GM03348 (cell line): Measurements from ENCODE around the gene HNRNPM.
"Not testable (repeated sequence)": the region's sequence is repeated elsewhere in the genome, so short reads cannot be mapped to it uniquely, and the experiment has no call there.

Experiments used
- DNase-seq: peaks from one replicate; pipeline ENCODE4 v3.0.0; 2012; ENCODE audit warnings: low spot score

The HNRNPM gene

DNA sequence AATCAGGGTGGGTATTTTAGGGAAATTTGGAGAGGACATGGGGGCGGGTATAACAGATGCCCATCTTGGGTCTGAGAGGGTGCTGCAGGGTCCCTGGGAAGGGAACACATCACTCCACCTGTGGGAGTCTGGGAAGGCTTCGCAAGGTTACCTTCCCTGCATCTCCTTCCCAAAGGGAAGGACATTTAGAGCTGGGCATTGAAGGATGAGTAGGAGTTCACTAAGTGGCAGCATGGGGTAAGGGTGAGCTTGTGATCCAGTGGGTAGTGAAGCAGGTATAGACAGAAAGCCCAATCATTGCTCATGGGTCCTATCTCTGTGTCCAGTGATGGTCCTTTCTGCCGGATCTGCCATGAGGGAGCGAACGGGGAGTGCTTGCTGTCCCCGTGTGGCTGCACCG lies 18.5 kb upstream of the HNRNPM start:
- no peak for DNase-seq

DNA sequence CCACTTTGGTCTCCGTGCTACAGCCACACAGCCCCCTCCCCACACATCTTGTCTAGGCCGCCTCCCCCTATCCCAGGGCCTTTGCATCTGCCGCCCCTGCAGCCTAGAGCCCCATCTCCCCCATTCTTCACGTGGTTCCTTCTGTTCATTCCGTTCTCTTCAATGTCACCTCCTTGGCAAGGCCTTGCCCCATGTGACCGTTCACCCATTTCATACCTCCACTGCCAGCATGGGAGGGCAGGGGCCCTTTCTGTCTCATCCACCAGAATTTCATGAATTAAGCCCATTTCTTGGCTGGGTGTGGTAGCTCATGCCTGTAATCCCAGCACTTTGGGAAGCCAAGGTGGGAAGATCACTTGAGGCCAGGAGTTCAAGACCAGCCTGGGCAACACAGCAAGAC lies 15.7 kb upstream of the HNRNPM start:
- no peak for DNase-seq

DNA sequence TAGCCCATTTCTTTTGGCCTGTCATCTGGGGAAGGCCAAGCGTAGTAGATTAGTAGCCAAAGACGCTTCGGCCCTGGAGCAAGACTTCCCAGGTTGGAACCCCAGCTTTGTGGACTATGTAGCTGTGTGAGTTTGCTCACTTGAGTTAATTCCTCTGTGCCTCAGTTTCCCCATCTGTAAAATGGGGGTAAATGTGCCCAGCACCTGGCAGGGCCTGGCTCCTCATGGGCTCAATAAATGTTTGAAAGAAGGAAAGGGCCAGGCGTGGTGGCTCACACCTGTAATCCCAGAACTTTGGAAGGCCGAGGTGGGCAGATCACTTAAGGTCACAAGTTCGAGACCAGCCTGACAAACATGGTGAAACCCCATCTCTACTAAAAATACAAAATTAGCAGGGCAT lies 14.9 kb upstream of the HNRNPM start:
- no peak for DNase-seq

DNA sequence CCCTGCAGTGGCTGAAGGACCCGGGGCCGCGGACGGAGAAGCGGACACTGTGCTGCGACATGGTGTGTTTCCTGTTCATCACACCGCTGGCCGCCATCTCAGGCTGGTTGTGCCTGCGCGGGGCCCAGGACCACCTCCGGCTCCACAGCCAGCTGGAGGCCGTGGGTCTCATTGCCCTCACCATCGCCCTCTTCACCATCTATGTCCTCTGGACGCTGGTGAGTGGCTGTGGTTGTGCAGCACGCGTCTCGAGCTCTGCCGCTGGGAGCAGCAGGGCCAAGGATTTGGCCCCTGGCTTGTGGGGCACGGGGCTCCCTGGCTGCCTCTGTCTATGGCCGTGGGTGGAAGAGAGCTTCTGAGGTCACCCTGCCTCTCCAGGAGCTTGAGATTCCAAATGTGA lies 14.1 kb upstream of the HNRNPM start:
- DNase-seq = no peak

DNA sequence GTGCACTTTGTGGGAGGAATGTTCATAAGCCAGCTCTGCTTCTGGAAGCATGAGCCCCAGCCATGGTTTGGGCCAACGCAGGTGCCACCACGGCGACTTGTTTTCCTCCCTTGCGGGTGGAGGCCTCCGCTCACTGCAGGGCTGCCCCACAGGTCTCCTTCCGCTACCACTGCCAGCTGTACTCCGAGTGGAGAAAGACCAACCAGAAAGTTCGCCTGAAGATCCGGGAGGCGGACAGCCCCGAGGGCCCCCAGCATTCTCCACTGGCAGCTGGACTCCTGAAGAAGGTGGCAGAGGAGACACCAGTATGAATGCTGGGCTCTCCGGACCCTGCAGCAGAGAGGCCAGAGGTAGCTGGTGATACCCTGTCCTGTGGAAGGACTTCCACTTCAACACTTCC lies 6.5 kb upstream of the HNRNPM start:
- no peak for DNase-seq

DNA sequence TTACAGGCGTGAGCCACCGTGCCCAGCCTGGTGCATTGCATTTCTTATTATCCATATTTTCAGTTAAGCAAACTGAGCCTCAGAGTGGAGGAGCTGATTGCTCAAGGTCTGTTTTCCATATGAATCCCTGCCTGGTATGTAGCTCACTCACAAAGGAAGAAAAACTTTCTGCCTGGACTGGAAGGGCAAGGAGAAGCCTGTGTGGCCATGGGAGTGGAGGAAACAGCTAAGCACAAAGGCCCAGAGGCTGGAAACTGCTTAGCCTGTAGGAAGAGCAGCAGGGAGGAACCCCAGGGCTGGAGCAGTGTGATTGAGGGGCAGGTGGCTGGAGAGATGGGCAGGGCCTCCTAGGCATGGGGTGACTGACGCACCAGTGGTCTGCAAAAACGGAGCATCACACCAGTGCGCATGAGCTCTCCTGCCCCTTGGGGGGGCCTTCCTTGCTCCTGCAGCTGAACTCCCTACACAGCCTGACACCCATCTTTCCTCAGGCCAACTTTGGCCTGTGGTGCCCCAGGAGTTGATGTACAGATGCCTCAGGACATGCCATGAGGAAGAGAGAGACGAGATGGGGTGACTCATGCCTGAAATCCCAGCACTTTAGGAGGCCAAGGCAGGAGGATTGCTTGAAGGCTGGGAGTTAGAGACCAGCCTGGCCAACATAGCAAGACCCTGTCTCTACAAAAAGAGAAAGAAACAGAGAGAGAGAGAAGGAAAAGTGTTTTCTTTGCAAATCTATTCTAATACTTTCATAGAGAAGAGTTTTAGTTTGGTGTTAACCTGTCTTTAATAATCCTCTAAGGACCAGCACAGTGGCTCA lies 2.8 kb upstream of the HNRNPM start:
- no peak for DNase-seq

DNA sequence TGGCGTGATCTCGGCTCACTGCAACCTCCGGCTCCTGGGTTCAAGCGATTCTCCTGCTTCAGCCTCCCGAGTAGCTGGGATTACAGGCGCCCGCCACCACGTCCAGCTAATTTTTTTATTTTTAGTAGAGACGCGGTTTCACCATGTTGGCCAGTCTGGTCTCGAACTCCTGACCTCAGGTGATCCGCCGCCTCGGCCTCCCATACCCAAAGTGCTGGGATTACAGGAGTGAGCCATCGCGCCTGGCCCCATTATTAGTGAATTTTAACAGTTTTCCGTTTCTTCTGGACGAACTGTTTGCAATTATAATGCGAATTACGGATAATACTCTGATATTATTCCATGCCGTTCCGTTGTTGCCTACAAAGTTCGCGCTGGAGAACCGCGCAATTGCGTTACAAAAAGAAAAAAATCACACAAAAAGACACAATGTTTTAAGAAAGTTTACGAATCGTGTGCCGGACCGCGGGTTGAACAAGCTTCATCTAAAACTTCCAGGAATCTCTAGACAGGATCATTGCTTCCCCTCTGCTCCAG lies 567 bp upstream of the HNRNPM start:
- DNase-seq = not testable (repeated sequence)

DNA sequence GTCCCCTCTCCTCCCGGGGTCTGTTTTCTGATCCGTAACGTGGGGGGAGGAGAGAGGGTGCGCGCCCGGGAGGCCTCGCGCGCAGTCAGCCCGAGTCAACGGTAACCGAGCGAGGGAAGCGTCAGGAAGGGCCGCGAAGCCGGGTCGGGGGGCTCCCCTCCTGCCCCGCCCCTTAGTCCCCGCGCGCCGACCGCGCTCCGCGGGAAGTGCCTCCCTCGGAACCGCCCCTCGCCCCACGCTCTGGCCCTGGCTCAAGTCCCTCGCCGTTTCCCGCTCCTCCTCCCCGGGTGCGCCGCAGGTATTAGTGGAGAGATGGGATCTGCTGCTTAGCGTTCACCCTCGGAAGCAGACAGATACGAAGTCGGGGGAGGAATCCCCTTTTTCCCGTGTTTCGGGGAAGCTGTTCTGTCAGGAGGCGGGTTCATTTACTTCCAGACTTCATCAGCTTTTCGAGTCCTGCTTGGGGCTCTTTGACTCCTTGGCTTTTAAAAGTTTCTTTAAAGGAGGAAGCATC lies 770 bp downstream of the HNRNPM start:
- peak; percentile 66 for DNase-seq

DNA sequence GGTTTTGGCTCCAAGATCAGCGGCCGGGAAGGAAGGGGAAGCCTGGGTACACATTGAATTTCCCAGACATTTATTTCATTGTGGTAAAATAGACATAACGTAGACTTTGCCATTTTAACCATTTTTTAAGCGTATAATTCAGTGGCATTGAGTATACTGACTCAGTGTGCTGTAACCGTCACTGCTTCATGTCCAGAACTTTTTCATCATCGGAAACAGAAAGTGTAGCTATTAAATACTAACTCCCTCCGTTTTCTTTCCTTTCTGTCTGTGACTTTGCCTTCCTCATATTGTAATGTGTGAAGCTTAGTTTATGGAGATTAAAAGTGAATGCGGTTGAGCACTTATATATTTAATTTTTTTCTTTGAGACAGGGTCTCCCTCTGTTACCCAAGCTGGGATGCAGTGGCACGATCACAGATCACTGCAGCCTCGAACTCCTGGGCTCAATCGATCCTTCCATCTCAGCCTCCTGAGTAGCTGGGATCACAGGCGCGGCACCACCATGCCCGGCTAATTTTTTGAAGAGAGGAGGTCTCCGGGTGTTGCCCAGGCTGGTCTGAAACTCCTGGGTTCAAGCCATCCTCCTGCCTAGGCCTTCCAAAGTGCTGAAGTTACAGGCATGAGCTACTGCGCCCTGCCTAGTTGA lies 1.4 kb downstream of the HNRNPM start:
- DNase-seq = no peak

DNA sequence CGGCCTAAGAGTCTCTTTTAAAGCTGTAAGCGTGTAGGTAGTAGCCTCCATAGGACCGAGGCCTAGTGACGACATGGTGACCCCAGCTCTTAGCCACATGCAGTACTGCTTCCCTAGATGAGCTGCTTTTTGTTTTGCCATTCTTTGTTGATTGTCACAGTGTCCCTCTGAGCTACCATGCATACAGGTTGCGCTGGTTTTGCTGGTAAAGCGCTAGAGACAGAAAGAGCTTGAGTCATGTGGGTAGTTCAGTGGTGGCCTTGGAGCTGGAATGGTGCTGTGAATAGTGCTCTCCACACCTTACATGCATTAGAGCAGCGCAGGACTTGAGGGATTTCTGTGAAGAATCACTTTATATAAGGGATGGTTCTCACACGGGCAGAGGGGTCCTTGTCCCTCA lies 5.1 kb downstream of the HNRNPM start:
- no peak for DNase-seq

DNA sequence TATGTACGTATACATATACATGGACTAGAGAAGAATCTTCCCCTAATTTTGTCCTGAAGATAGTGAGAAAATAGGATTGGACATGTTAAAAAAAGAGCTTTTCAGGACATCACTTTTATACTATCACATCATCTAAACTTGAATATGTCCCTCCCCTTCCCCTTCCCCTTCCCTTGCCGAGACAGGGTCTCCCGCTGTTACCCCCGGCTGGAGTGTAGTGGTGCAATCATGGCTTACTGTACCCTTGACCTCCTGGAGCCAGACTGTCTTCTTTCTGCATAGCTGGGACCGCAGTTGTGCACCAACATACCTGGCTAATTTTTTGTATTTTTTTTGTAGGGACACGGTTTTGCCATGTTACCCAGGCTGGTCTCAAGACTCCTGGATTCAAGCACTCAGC lies 6.6 kb downstream of the HNRNPM start:
- no peak for DNase-seq

DNA sequence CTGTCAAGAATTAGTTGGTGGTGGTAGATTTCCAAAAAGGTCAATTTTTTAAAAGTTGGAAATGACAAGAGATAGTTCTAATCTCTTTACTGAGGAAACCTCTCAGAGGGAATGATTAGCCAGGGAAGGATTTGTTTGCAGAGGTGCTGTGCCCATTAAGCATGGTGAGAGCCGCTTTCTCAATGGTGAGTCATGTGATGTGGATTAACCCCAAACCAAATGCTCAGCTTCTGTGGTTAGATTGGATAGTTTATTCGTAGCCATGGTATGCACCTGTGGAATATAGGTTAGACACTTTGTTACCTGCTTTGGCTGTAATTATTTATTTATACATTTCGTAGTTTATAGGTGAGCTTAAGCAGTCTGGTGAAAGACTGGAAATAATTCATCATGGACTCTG lies 7.1 kb downstream of the HNRNPM start:
- peak; percentile 58 for DNase-seq

DNA sequence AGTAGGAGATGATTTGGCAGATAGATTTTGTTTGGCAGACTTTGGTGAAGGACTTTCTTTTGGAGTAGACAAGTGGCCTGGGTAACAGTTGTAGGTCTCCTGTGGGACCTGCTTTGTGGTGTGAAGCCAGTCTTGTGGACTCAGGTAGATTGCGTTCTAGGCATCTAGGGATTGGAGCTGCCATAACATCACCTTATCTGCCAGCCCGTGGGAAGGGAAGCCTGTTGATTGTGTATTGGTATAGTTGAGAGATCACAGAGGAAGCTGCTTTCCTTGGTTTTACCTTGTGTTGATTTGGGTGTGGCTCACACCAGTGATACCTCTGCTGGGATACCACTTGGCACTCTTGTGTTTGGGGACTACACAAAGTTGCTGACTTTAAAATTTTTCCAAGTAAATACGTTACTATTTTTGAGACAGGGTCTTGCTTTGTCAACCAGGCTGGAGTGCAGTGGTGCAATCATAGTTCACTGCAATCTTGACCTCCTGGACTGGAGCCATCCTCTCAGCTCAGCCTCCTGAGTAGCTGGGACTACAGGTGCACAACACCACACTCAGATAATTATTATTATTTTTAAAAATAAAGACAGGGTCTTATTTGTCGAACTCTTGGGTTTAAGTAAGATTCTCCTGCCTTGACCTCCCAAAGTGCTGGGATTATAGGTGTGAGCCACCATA lies 7.8 kb downstream of the HNRNPM start:
- DNase-seq = no peak

DNA sequence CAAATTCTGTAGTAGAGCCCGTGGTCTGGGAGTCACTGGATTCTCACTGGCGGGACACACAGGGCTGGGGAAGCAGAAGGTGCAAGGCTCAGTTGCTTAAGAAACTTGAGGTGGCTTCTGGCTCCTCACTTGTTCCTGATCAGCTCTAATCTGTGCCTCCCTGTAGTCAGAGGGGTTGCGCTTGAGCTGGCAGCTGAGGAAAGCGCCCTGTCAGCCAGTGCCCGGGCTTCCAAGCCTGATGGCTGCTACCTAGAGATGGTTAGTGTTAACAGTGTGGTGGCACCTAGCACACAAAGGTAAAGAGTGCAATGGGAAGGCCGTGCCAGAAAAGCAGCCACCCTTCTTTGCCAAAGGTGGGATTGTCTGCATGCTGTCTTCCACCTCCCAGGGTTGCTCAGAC lies 8.8 kb downstream of the HNRNPM start:
- no peak for DNase-seq

DNA sequence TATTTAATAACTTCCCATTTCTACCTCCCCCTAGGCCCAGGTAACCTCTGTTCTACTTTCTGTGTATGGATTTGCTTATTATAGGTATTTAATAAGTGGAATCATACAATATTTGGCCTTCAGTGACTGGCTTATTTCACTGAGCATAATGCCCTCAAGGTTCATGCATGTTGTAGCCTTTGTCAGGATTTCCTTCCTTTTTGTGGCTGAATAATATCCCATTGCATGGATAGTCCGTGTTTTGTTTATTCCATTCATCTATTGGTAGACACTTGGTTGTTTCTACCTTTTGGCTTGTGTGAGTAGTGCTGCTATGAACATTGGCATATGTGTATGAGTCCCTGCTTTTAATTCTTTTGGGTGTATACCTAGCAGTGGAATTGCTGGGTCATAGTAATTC lies 9.4 kb downstream of the HNRNPM start:
- no peak for DNase-seq

DNA sequence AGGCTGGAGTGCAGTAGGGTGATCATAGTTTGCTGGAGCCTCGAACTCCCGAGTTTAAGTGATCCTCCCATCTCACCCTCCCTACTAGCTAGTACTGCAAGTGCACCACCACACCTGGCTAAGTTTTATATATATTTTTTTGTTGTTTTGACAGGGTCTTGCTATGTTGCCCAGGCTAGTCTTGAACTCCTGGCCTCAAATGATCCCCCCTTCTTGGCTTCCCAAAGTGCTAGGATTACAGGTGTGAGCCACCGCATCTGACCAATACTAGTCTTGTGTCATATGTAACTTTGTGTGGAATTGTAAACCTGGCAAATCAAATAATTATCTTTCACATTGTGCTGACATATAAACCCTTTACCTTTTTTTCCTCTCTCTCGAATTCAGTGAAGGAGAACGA lies 10.2 kb downstream of the HNRNPM start:
- DNase-seq = no peak

DNA sequence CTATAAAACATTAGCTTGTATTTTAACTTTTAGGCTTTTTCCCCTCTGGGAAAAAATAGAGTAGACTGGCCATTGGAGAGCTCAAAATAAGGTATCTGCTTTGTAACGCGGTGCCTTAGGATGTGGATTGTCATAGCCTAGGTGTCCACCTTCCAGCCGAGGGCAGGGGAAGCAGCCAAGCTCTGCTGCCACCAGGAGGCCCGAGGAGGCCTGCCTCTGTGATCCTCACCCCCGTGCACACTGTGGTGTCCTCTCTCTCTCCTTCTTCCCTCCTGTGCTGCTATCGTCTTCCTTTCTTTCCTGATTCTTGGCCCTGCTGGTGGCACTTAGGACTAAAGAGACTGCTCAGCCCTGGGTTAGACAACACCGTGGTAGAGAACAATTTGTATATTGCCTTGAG lies 11.3 kb downstream of the HNRNPM start:
- DNase-seq = no peak

DNA sequence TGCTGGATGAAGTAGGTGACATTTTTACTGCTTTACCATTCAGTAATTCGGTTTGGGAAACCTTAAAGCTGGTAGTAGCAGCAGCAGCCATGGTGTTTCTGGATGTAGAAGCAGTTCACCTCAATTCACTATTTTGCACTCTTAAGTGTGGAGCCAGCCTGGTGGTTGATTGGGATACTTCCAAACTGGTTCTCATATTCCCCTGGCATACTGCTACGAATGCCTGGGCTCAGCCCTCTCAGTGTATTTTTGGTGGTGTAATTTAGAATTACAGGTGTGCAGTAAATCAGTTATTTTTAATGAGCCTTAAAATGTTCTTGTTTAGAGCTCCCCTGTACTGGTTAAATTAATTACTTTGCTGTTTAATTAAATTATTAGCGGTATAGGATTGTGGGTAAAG lies 12.4 kb downstream of the HNRNPM start:
- no peak for DNase-seq

DNA sequence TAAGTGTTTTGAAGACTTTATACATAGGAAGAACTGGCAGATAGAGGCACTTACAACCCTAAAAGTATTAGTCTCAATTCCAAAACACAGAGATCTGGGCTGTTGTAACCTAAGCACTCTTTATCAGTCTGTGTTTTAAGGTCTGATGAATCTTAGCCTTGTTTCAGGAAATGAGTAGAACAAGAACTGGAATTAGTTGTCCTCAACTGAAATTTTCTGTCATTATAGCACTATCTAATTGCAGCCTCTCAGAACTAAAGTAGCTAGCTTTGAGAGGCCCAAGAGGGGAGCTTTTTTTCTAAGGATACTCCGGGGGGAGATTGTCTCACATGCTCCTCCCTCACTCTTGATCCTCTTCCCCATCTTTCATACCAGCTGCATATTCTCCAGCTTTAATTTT lies 13.1 kb downstream of the HNRNPM start:
- DNase-seq = no peak

DNA sequence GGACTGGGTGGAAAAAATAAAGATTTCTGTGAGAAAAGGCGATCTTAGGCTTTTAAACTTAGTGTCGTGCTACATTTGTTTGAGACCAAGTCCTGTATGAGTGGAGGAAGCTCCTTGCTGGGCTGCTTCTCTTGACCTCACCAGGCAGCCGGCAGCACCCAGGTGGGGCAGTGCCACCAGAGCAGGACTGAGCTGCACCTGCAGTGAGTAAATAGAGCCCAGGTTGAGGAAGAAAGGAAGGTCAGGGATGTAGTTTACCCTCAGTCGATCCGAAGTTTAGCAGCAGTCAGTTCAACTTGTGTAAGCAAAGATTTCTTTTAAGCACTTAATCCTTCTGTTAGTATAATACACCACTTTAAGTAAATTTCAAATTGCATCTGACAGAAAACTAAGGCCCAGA lies 13.6 kb downstream of the HNRNPM start:
- DNase-seq = no peak

DNA sequence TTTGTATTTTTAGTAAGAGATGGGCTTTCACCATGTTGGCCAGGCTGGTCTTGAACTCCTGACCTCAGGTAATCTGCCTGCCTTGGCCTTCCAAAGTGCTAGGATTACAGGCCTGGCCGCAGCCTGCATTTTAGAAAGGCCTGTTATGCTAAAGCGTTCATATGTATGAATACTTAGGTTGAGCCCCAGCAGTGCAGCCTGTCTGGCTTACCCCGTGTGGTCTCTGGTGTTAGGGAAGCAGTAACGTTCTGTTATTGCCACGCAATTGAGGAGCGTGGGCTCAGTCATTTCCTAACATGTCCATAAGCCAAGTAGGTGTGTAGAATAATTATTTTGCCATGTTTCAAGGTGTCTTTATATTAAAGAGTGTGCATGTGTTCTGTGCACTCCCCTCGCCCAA lies 14.3 kb downstream of the HNRNPM start:
- DNase-seq = no peak

DNA sequence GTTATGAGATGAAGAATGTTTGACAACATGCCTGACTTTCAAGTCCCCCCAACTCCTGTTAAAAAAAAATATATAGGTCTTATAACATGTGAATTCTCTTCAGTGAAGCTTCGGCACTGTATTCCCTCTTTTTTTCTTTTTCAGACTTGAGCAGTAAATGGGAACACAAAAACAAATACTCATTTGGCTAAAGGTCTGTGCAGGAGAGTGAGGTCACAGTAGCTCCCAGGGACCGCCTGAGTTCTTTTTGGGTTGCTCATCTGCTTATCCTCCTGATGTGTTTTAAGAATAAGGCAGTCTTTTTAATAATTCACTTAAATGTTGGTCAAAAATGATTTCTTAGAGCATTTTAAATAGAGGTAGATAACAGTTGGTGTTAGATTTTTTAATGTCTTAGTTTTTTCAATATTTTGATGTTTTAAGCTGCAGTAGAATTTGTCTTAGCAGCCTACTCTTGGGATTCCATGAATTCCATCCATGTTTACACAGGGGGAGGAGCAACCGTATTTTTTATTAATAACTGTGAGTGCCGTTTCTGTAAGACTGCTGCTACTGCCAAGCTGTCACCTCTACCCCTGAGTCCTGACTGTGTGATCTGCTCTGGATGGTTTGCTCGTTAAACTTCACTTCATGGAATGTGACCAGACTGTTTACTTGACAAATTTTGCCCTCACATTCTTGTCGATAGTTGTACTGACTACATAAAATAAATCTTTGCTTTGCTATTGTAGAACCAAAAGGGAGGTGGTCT lies 14.9 kb downstream of the HNRNPM start:
- DNase-seq = peak; percentile 80
